B cell (primary cell): Measurements from ENCODE around the gene NAB2. TPM values are rescaled to one million over a fixed set of nuclear protein-coding genes. Genes with fewer than 3 reads are reported as not detected.

Source experiments
- ATAC-seq: fragments of 200-7000 bp; cut with Tn5 transposase; one replicate; pipeline ENCODE4 v1.10.0; 2021; ENCODE audit warnings: low read depth, mild to moderate bottlenecking, moderate number of reproducible peaks, moderate library complexity
- CTCF ChIA-PET: fragments of 350-600 bp; sonication (Branson Sonifier 250); formaldehyde crosslinking; loops from one replicate; lab custom pipeline; 2021; ENCODE audit warnings: antibody characterized with exemption, inconsistent platforms; lab: Charles Lee
- POLR2A ChIA-PET: fragments of 350-600 bp; sonication (Branson Sonifier 250); formaldehyde crosslinking; loops from one replicate; lab custom pipeline; 2021; ENCODE audit warnings: antibody characterized with exemption; lab: Charles Lee
- DNase-seq: peaks from one replicate; pipeline ENCODE4 v3.0.0; 2013
- H2AFZ ChIP-seq: 2 replicates; pipeline ENCODE4 v1.6.1; 2012; ENCODE audit warnings: mild to moderate bottlenecking, low read depth, low read length; ENCODE audit not compliant: insufficient read depth, poor library complexity, severe bottlenecking
- H3K27ac ChIP-seq, 2 donors: 1 replicate in 1 of 2; 2 replicates in 1 of 2; pipeline ENCODE4 v1.5.1; 2012 to 2013; ENCODE audit warnings: low read length in 2 of 2, mild to moderate bottlenecking in 2 of 2, moderate library complexity in 1 of 2
- H3K27me3 ChIP-seq, 4 experiments: fragments of 200-600 bp in 1 of 4; sonication (generic) in 1 of 4; replicated peaks in 1 of 4; 1 replicate in 2 of 4; 2 replicates in 2 of 4; pipeline versions ENCODE4 v1.6.1 to v1.7.0; 2013 to 2016; ENCODE audit warnings: low read length in 3 of 4, mild to moderate bottlenecking in 2 of 4, mixed read lengths in 1 of 4, moderate library complexity in 1 of 4; ENCODE audit not compliant: insufficient read depth in 4 of 4, control insufficient read depth in 3 of 4; ENCODE audit errors: control extremely low read depth in 1 of 4
- H3K36me3 ChIP-seq, 2 experiments: replicated peaks in 1 of 2; 1 replicate in 1 of 2; 2 replicates in 1 of 2; pipeline versions ENCODE4 v1.6.1 to v1.7.1; 2013; ENCODE audit warnings: low read length in 1 of 2; ENCODE audit not compliant: insufficient read depth in 2 of 2, control insufficient read depth in 1 of 2; ENCODE audit errors: control extremely low read depth in 1 of 2, extremely low read depth in 1 of 2
- H3K4me1 ChIP-seq, 2 donors: fragments of 200-600 bp in 1 of 2; sonication (generic) in 1 of 2; 1 replicate in 1 of 2; 2 replicates in 1 of 2; pipeline versions ENCODE4 v1.5.1 to v1.6.1; 2013 to 2017; ENCODE audit warnings: low read length in 2 of 2; ENCODE audit not compliant: control insufficient read depth in 2 of 2, insufficient read depth in 2 of 2
- H3K4me2 ChIP-seq: replicated peaks from 2 replicates; pipeline ENCODE3; 2012; ENCODE audit warnings: mild to moderate bottlenecking, low read depth, low read length; ENCODE audit not compliant: poor library complexity, severe bottlenecking
- H3K4me3 ChIP-seq, 5 experiments: fragments of 200-600 bp in 1 of 5; sonication (generic) in 1 of 5; 1 replicate in 3 of 5; 2 replicates in 2 of 5; pipeline versions ENCODE4 v1.5.1 to v1.7.0; 2011 to 2016; ENCODE audit warnings: low read length in 4 of 5, mild to moderate bottlenecking in 4 of 5, low read depth in 2 of 5, control low read depth in 1 of 5, moderate library complexity in 1 of 5; ENCODE audit not compliant: insufficient read depth in 1 of 5; ENCODE audit errors: control extremely low read depth in 1 of 5, extremely low read depth in 1 of 5
- H3K79me2 ChIP-seq: fragments of 200-600 bp; sonication (generic); one replicate; pipeline ENCODE4 v1.6.0; 2016; ENCODE audit warnings: low read length; ENCODE audit not compliant: control insufficient read depth, insufficient read depth
- H3K9ac ChIP-seq: fragments of 200-600 bp; sonication (generic); 2 replicates; pipeline ENCODE4 v1.6.1; 2017; ENCODE audit warnings: mild to moderate bottlenecking, low read length, moderate library complexity
- H3K9me3 ChIP-seq, 3 donors: one replicate each; pipeline versions ENCODE4 v1.6.1 to v1.7.1; 2013; ENCODE audit warnings: low read length in 2 of 3; ENCODE audit not compliant: control insufficient read depth in 2 of 3, insufficient read depth in 1 of 3; ENCODE audit errors: control extremely low read depth in 1 of 3
- H4K20me1 ChIP-seq: 2 replicates; pipeline ENCODE4 v1.6.0; 2012; ENCODE audit warnings: mild to moderate bottlenecking, low read length; ENCODE audit not compliant: insufficient read depth, control insufficient read depth, poor library complexity, severe bottlenecking
- H3K27ac Mint-ChIP-seq: one replicate; pipeline ENCODE4 v1.8.0; 2021; ENCODE audit warnings: mixed read lengths
- H3K27me3 Mint-ChIP-seq: one replicate; pipeline ENCODE4 v1.8.0; 2021; ENCODE audit warnings: mixed read lengths
- H3K4me1 Mint-ChIP-seq: one replicate; pipeline ENCODE4 v1.8.0; 2021; ENCODE audit warnings: mixed read lengths
- H3K4me3 Mint-ChIP-seq: one replicate; pipeline ENCODE4 v1.8.0; 2021; ENCODE audit warnings: mixed read lengths
- H3K9me3 Mint-ChIP-seq: one replicate; pipeline ENCODE4 v1.8.0; 2022; ENCODE audit warnings: mixed read lengths; ENCODE audit not compliant: insufficient read depth
- CTCF ChIP-seq: fragments of 200-600 bp; IDR thresholded peaks from one replicate; pipeline ENCODE4 v1.8.0; 2022; ENCODE audit warnings: antibody characterized with exemption, mild to moderate bottlenecking
- EZH2 ChIP-seq: IDR thresholded peaks from 2 replicates; pipeline ENCODE4 v1.6.1; 2012; ENCODE audit warnings: borderline replicate concordance, low read depth, mild to moderate bottlenecking, moderate library complexity, low read length; ENCODE audit not compliant: insufficient read depth, poor library complexity, severe bottlenecking
- WGBS: methylation state at CpG from one replicate; pipeline ENCODE4 v1.1.5; 2013; ENCODE audit warnings: missing lambda C conversion rate; ENCODE audit not compliant: insufficient coverage; 5-methylcytosine and 5-hydroxymethylcytosine counted together
- intact Hi-C: fragments of 100-400 bp; cut with micrococcal nuclease; formaldehyde crosslinking; loops from one replicate; pipeline ENCODE4 v1.10.0; 2022
- polyA plus RNA-seq: library from polyadenylated mRNA; depleted of rRNA; stranded (reverse); fragments of >200 nt; gene quantifications from 2 replicates; pipeline ENCODE4 v1.2.3, GENCODE V29; 2012
- total RNA-seq, 2 donors: library from RNA; stranded (reverse); fragments of 120-200 nt in 1 of 2; gene quantifications; 1 replicate in 1 of 2; 2 replicates in 1 of 2; pipeline versions ENCODE4 v1.2.3 to v1.2.4, GENCODE V29; 2013 to 2022

The NAB2 gene
- total and polyA plus RNA-seq, 2 donors (not counting 1 experiment from before 2014, with no cell fraction given), result 6.7 to 52.1 TPM

GRCh38 chr12:57094208-57095160 is 5.6 kb downstream of the NAB2 start:
- ChIA-PET CTCF (interaction anchor here (0.7 to 18.5 kb wide), 7 partner anchors 12 to 524 kb away, joined by 3 to 406 read pairs (median 4); partner anchors contain the start of genes NEMP1 and STAT6), POLR2A (interaction anchor here (0.5 to 3.6 kb wide), 11 partner anchors 10 to 1119 kb away, joined by 3 to 56 read pairs (median 6); partner anchors contain the start of genes NEMP1 and STAT6)
- H3K36me3 ChIP-seq, result peaks cover 2 to 57% of the 10 kb centered on the region in 2 experiments
- 65% methylated on average over 9 of the region's 15 CpGs for WGBS
- peak overlapping the region; percentile 50 for H3K4me3 Mint-ChIP-seq
- H3K27ac ChIP-seq, result peak overlapping the region; percentile 73 to 82
- H3K27me3 ChIP-seq, result no peaks in the 10 kb centered on the region
- H4K20me1 ChIP-seq, result peaks cover 31% of the 10 kb centered on the region
- TF ChIP-seq CTCF, result no peak
- no peak for TF ChIP-seq EZH2
- H3K4me2 ChIP-seq, result peak overlapping the region; percentile 82
- H2AFZ ChIP-seq, result no peak overlapping the region
- no peaks in the 10 kb centered on the region for H3K27me3 Mint-ChIP-seq
- peaks cover 64% of the 10 kb centered on the region for H3K4me1 Mint-ChIP-seq
- H3K9me3 Mint-ChIP-seq, result no peaks in the 10 kb centered on the region
- H3K4me1 ChIP-seq, result peaks cover 22 to 35% of the 10 kb centered on the region in 2 donors
- intact Hi-C loops, result no loop called here
- peak overlapping the region; percentile 95 for H3K27ac Mint-ChIP-seq
- peak overlapping the region; percentile 43 for H3K9ac ChIP-seq
- DNase-seq (peak; percentile 29), ATAC-seq (no peak)
- no peaks in the 10 kb centered on the region for H3K9me3 ChIP-seq
- H3K4me3 ChIP-seq, result no peak overlapping the region
- peaks cover 20% of the 10 kb centered on the region for H3K79me2 ChIP-seq
